AG04449 (cell line): ENCODE data around the gene SGCE.

Source experiments
- CTCF ChIA-PET: fragments of 350-600 bp; formaldehyde crosslinking; extraction: SDS; loops from one replicate; lab custom pipeline; 2021; ENCODE audit warnings: antibody characterized with exemption; lab: Yijun Ruan, JAX
- POLR2A ChIA-PET: fragments of 400-600, 350-600 bp; formaldehyde crosslinking; extraction: SDS; loops from one replicate; lab custom pipeline; 2020; ENCODE audit warnings: antibody characterized with exemption, inconsistent platforms; lab: Yijun Ruan, JAX
- DNase-seq: peaks from one replicate; pipeline ENCODE4 v3.0.0-alpha.2; 2010; ENCODE audit warnings: low read depth, low spot score
- H3K4me3 ChIP-seq: 2 replicates; pipeline ENCODE4 v1.5.1; 2011; ENCODE audit warnings: low read depth, mild to moderate bottlenecking, control low read depth, low read length
- TF ChIP-seq, protein P1 (sequence below): IDR thresholded peaks from one replicate; pipeline ENCODE4 v1.5.1; 2011; ENCODE audit warnings: mild to moderate bottlenecking, moderate library complexity, low read length, control low read depth, inconsistent platforms; ENCODE audit not compliant: insufficient read depth; ENCODE audit errors: missing control alignments

The SGCE gene

GRCh38 chr7:94578614-94579013 is 77.3 kb downstream of the SGCE start:
- ChIA-PET POLR2A (no interaction called here), CTCF (no interaction called here)
- no peak for DNase-seq
- no peak overlapping the region for H3K4me3 ChIP-seq
- TF ChIP-seq, protein P1, sequence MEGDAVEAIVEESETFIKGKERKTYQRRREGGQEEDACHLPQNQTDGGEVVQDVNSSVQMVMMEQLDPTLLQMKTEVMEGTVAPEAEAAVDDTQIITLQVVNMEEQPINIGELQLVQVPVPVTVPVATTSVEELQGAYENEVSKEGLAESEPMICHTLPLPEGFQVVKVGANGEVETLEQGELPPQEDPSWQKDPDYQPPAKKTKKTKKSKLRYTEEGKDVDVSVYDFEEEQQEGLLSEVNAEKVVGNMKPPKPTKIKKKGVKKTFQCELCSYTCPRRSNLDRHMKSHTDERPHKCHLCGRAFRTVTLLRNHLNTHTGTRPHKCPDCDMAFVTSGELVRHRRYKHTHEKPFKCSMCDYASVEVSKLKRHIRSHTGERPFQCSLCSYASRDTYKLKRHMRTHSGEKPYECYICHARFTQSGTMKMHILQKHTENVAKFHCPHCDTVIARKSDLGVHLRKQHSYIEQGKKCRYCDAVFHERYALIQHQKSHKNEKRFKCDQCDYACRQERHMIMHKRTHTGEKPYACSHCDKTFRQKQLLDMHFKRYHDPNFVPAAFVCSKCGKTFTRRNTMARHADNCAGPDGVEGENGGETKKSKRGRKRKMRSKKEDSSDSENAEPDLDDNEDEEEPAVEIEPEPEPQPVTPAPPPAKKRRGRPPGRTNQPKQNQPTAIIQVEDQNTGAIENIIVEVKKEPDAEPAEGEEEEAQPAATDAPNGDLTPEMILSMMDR = no peak

DNA sequence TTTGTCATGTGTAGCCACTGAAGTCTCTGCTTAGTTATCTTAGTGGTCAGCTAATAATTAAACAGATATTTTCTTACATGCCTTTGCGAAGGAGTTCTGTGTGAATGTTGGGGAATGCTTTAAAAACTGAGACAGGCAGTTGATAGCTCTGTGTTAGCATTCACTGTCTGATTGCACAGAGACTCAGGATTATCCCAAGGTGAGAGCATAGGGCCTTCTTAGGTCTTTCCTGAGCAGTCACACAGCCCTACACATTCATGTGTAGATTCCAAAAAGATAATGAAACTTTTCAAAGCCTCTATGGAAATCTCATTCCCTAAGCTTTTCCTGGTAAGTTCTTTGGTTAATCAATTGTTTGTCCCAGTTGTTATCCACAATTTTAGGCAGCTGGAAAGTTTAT is 78.6 kb downstream of the SGCE start:
- CTCF ChIA-PET = no interaction called here

DNA sequence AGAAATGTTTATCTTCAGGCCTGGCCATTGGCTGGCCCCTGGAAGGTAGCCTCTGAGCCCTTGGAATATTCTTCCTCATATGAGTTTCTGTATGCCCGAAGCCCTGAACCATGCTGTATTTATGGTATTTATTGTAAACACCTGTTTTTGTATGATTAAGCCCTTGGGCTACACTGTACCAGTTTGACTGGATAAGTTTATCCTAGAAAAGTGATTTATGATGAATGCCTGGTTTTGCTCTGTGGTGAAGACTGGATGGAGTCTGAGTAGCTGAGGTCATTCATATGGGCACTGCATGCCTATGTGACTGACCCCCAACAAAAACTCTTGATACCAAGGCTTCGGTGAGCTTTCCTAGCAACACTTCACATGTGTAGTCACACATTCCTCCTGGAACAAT is 79.6 kb downstream of the SGCE start:
- ChIA-PET CTCF (no interaction called here), POLR2A (no interaction called here)
- no peak overlapping the region for H3K4me3 ChIP-seq
- TF ChIP-seq, protein P1 = no peak
- DNase-seq = no peak

More for the DNA sequence above, 78.6 kb downstream of the SGCE start:
- no peak overlapping the region for H3K4me3 ChIP-seq
- no peak for DNase-seq
- TF ChIP-seq, protein P1 = no peak
- POLR2A ChIA-PET = no interaction called here

- CTCF ChIA-PET = no interaction called here
- POLR2A ChIA-PET = no interaction called here
- H3K4me3 ChIP-seq = no peak overlapping the region
- no peak for DNase-seq
- TF ChIP-seq, protein P1 = no peak
Observed at GRCh38 chr7:94575646-94576045, 80.3 kb downstream of the SGCE start.

GRCh38 chr7:94571816-94572215 is 84.1 kb downstream of the SGCE start:
- ChIA-PET POLR2A (no interaction called here), CTCF (no interaction called here)
- DNase-seq = no peak

GRCh38 chr7:94567396-94567795 is 88.5 kb downstream of the SGCE start:
- CTCF ChIA-PET = no interaction called here
- POLR2A ChIA-PET = no interaction called here
- H3K4me3 ChIP-seq = no peak overlapping the region
- DNase-seq = no peak
- TF ChIP-seq, protein P1 = no peak

More at GRCh38 chr7:94571816-94572215, 84.1 kb downstream of the SGCE start:
- no peak overlapping the region for H3K4me3 ChIP-seq
- TF ChIP-seq, protein P1 = no peak
